ENCODE data around the gene PRPSAP1.
A peak's percentile ranks its signal among the peaks of the same experiment; 100 is the strongest.

Gene PRPSAP1

DNA sequence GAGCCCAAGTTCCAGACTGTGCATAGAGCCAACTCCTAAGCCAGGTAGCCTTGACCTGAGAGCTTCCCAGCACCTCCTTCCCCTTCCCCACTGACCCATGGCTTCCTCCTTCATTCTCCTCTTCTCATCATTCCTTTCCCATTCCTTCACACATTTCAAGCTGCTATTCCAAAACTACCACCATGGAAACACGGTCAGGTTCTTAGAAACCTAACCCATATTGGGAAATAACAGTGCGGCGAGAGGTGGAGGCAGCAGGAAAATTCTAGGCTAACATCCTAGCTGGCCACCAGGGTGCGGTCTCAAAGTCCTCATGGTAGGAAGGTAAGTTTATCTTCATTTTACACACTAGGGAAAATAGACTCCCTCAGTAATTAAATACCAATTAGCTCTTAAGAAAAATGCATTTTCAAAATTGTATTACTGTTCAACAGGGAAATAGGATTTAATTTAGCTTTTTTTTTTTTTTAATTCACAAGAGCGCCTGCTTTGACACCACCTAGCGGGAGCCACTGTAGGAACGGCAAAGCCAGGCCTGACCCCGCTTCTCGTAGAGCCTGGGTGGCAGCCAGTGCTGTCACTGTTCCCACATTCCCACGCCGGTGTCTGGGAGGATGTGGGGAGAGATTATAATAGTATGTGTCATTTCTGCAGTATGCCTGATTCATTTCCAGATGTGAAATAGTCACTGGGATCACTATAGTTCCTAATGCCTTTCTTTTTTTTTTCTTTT, 16.7 kb upstream of the PRPSAP1 start:
- no peak overlapping the region for H3K27ac ChIP-seq (replicated peaks; ENCODE audit: low read length)
- H3K4ac ChIP-seq (ENCODE audit: low read length), result no peak overlapping the region
- H3K4me3 ChIP-seq (ENCODE audit: low read length in 2 of 2), result no peak overlapping the region
- H2BK120ac ChIP-seq (ENCODE audit: low read depth, low read length), result no peak overlapping the region
- H2BK15ac ChIP-seq (ENCODE audit: low read length), result no peak overlapping the region
- H4K8ac ChIP-seq (ENCODE audit: low read depth, low read length), result no peak overlapping the region
- H2AK5ac ChIP-seq (ENCODE audit: low read depth, low read length), result no peak overlapping the region
- H3K36me3 ChIP-seq (replicated peaks in 1 of 2; ENCODE audit: control insufficient read depth in 2 of 2, insufficient read depth in 2 of 2, low read length in 2 of 2), result no peaks in the 10 kb centered on the region
- no peak for DNase-seq (ENCODE audit: low spot score)
- peaks cover 5 to 10% of the 10 kb centered on the region in 2 donors for H3K4me1 ChIP-seq (ENCODE audit: control insufficient read depth in 2 of 2, insufficient read depth in 1 of 2, low read depth in 1 of 2, low read length in 2 of 2)
- H2AFZ ChIP-seq (ENCODE audit: low read length), result no peak overlapping the region
- WGBS, 2 donors (ENCODE audit: extremely low coverage in 2 of 2, insufficient read length in 2 of 2, insufficient replicate concordance in 1 of 2), result no CpG with 5 or more reads among the region's 11 CpGs
- no peak overlapping the region for H3K14ac ChIP-seq (ENCODE audit: low read length)
- no peak overlapping the region for H3K4me2 ChIP-seq (ENCODE audit: insufficient read depth, low read length, poor library complexity, severe bottlenecking)
- no peak overlapping the region for H2BK5ac ChIP-seq (ENCODE audit: low read length)
- no peak overlapping the region for H2BK12ac ChIP-seq (ENCODE audit: low read length)
- H3K18ac ChIP-seq (ENCODE audit: low read length), result no peak overlapping the region
- H3K9ac ChIP-seq (ENCODE audit: low read depth, low read length, poor library complexity), result no peak overlapping the region
- no peaks in the 10 kb centered on the region for H3K79me1 ChIP-seq (ENCODE audit: low read depth, low read length)
- H3K27me3 ChIP-seq (ENCODE audit: control insufficient read depth in 3 of 3, insufficient read depth in 3 of 3, low read depth in 1 of 3, low read length in 3 of 3), result no peaks in the 10 kb centered on the region
- no peak overlapping the region for H4K91ac ChIP-seq (ENCODE audit: low read depth, low read length, poor library complexity)
- H3K9me3 ChIP-seq (replicated peaks in 1 of 2; ENCODE audit: control insufficient read depth in 2 of 2, insufficient read depth in 1 of 2, low read depth in 1 of 2, low read length in 2 of 2), result no peaks in the 10 kb centered on the region
- no peak overlapping the region for H3K23ac ChIP-seq (ENCODE audit: low read depth, low read length, poor library complexity)

DNA sequence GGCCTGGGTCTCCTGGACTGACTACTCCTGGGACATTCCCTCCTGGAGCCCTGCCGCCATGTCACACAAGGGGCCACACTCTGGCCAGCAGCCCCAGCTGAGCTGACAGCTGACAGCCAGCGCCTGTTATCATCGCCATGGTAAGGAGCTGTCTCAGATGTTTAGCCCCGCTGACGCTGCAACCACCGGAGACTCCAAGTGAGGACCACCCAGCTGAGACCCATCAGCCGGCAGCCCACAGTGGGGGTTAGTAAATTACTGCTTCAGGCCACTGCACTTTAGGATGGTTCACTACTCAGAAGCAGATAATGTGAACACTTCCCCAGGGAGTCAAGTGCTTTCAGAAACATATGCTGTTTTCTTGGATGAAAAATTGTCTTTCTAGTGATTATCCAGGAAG, 16.1 kb upstream of the PRPSAP1 start:
- Histone ChIP-seq H2AFZ (ENCODE audit: low read length) (no peak overlapping the region), H3K18ac (ENCODE audit: low read length) (no peak overlapping the region), H3K4me1 (ENCODE audit: control insufficient read depth in 2 of 2, insufficient read depth in 1 of 2, low read depth in 1 of 2, low read length in 2 of 2) (peaks cover 5 to 9% of the 10 kb centered on the region in 2 donors), H3K36me3 (replicated peaks in 1 of 2; ENCODE audit: control insufficient read depth in 2 of 2, insufficient read depth in 2 of 2, low read length in 2 of 2) (no peaks in the 10 kb centered on the region), H3K14ac (ENCODE audit: low read length) (no peak overlapping the region), H3K9me3 (replicated peaks in 1 of 2; ENCODE audit: control insufficient read depth in 2 of 2, insufficient read depth in 1 of 2, low read depth in 1 of 2, low read length in 2 of 2) (no peaks in the 10 kb centered on the region), H3K27me3 (ENCODE audit: control insufficient read depth in 3 of 3, insufficient read depth in 3 of 3, low read depth in 1 of 3, low read length in 3 of 3) (no peaks in the 10 kb centered on the region), H3K23ac (ENCODE audit: low read depth, low read length, poor library complexity) (no peak overlapping the region), H3K9ac (ENCODE audit: low read depth, low read length, poor library complexity) (no peak overlapping the region), H4K91ac (ENCODE audit: low read depth, low read length, poor library complexity) (no peak overlapping the region), H2BK5ac (ENCODE audit: low read length) (no peak overlapping the region), H3K79me1 (ENCODE audit: low read depth, low read length) (no peaks in the 10 kb centered on the region), H3K4me2 (ENCODE audit: insufficient read depth, low read length, poor library complexity, severe bottlenecking) (no peak overlapping the region), H3K4me3 (ENCODE audit: low read length in 2 of 2) (no peak overlapping the region), H2BK12ac (ENCODE audit: low read length) (no peak overlapping the region), H4K8ac (ENCODE audit: low read depth, low read length) (no peak overlapping the region), H3K4ac (ENCODE audit: low read length) (no peak overlapping the region), H2AK5ac (ENCODE audit: low read depth, low read length) (no peak overlapping the region), H2BK15ac (ENCODE audit: low read length) (no peak overlapping the region), H3K27ac (replicated peaks; ENCODE audit: low read length) (no peak overlapping the region), H2BK120ac (ENCODE audit: low read depth, low read length) (no peak overlapping the region)
- WGBS, 2 donors (ENCODE audit: extremely low coverage in 2 of 2, insufficient read length in 2 of 2, insufficient replicate concordance in 1 of 2), result no CpG with 5 or more reads among the region's 7 CpGs
- no peak for DNase-seq (ENCODE audit: low spot score)

- Histone ChIP-seq H3K9me3 (replicated peaks in 1 of 2; ENCODE audit: control insufficient read depth in 2 of 2, insufficient read depth in 1 of 2, low read depth in 1 of 2, low read length in 2 of 2) (no peaks in the 10 kb centered on the region), H3K14ac (ENCODE audit: low read length) (no peak overlapping the region), H2BK120ac (ENCODE audit: low read depth, low read length) (no peak overlapping the region), H3K18ac (ENCODE audit: low read length) (no peak overlapping the region), H2AFZ (ENCODE audit: low read length) (no peak overlapping the region), H3K79me1 (ENCODE audit: low read depth, low read length) (no peaks in the 10 kb centered on the region), H2BK12ac (ENCODE audit: low read length) (no peak overlapping the region), H4K91ac (ENCODE audit: low read depth, low read length, poor library complexity) (no peak overlapping the region), H2BK15ac (ENCODE audit: low read length) (no peak overlapping the region), H3K23ac (ENCODE audit: low read depth, low read length, poor library complexity) (no peak overlapping the region), H3K27ac (replicated peaks; ENCODE audit: low read length) (no peak overlapping the region), H3K9ac (ENCODE audit: low read depth, low read length, poor library complexity) (no peak overlapping the region), H3K27me3 (ENCODE audit: control insufficient read depth in 3 of 3, insufficient read depth in 3 of 3, low read depth in 1 of 3, low read length in 3 of 3) (no peaks in the 10 kb centered on the region), H3K4ac (ENCODE audit: low read length) (no peak overlapping the region), H3K4me1 (ENCODE audit: control insufficient read depth in 2 of 2, insufficient read depth in 1 of 2, low read depth in 1 of 2, low read length in 2 of 2) (peaks cover 5 to 9% of the 10 kb centered on the region in 2 donors), H3K36me3 (replicated peaks in 1 of 2; ENCODE audit: control insufficient read depth in 2 of 2, insufficient read depth in 2 of 2, low read length in 2 of 2) (no peaks in the 10 kb centered on the region), H4K8ac (ENCODE audit: low read depth, low read length) (no peak overlapping the region), H3K4me3 (ENCODE audit: low read length in 2 of 2) (no peak overlapping the region), H2BK5ac (ENCODE audit: low read length) (no peak overlapping the region), H3K4me2 (ENCODE audit: insufficient read depth, low read length, poor library complexity, severe bottlenecking) (no peak overlapping the region), H2AK5ac (ENCODE audit: low read depth, low read length) (no peak overlapping the region)
- WGBS, 2 donors (ENCODE audit: extremely low coverage in 2 of 2, insufficient read length in 2 of 2, insufficient replicate concordance in 1 of 2), result no CpG with 5 or more reads among the region's 10 CpGs
- DNase-seq (ENCODE audit: low spot score), result no peak
Measured at GRCh38 chr17:76369379-76369778, 15.7 kb upstream of the PRPSAP1 start.

GRCh38 chr17:76368545-76368944, 14.8 kb upstream of the PRPSAP1 start:
- H2BK12ac ChIP-seq (ENCODE audit: low read length), result no peak overlapping the region
- H4K91ac ChIP-seq (ENCODE audit: low read depth, low read length, poor library complexity), result no peak overlapping the region
- H3K27ac ChIP-seq (replicated peaks; ENCODE audit: low read length), result peak overlapping the region; percentile 23
- no peaks in the 10 kb centered on the region for H3K9me3 ChIP-seq (replicated peaks in 1 of 2; ENCODE audit: control insufficient read depth in 2 of 2, insufficient read depth in 1 of 2, low read depth in 1 of 2, low read length in 2 of 2)
- H2BK5ac ChIP-seq (ENCODE audit: low read length), result no peak overlapping the region
- no peak overlapping the region for H3K4me3 ChIP-seq (ENCODE audit: low read length in 2 of 2)
- H2AFZ ChIP-seq (ENCODE audit: low read length), result no peak overlapping the region
- no peak overlapping the region for H3K9ac ChIP-seq (ENCODE audit: low read depth, low read length, poor library complexity)
- peak overlapping the region; percentile 26 for H3K23ac ChIP-seq (ENCODE audit: low read depth, low read length, poor library complexity)
- no peaks in the 10 kb centered on the region for H3K79me1 ChIP-seq (ENCODE audit: low read depth, low read length)
- H3K4me2 ChIP-seq (ENCODE audit: insufficient read depth, low read length, poor library complexity, severe bottlenecking), result no peak overlapping the region
- H2BK15ac ChIP-seq (ENCODE audit: low read length), result no peak overlapping the region
- H3K14ac ChIP-seq (ENCODE audit: low read length), result peak overlapping the region; percentile 75
- no peaks in the 10 kb centered on the region for H3K27me3 ChIP-seq (ENCODE audit: control insufficient read depth in 3 of 3, insufficient read depth in 3 of 3, low read depth in 1 of 3, low read length in 3 of 3)
- peaks cover 2 to 6% of the 10 kb centered on the region in 2 donors for H3K4me1 ChIP-seq (ENCODE audit: control insufficient read depth in 2 of 2, insufficient read depth in 1 of 2, low read depth in 1 of 2, low read length in 2 of 2)
- WGBS, 2 donors (ENCODE audit: extremely low coverage in 2 of 2, insufficient read length in 2 of 2, insufficient replicate concordance in 1 of 2), result no CpG with 5 or more reads among the region's 11 CpGs
- H3K4ac ChIP-seq (ENCODE audit: low read length), result no peak overlapping the region
- H2AK5ac ChIP-seq (ENCODE audit: low read depth, low read length), result peak overlapping the region; percentile 5
- no peak overlapping the region for H2BK120ac ChIP-seq (ENCODE audit: low read depth, low read length)
- DNase-seq (ENCODE audit: low spot score), result no peak
- peak overlapping the region; percentile 3 for H3K18ac ChIP-seq (ENCODE audit: low read length)
- peak overlapping the region; percentile 74 for H4K8ac ChIP-seq (ENCODE audit: low read depth, low read length)
- H3K36me3 ChIP-seq (replicated peaks in 1 of 2; ENCODE audit: control insufficient read depth in 2 of 2, insufficient read depth in 2 of 2, low read length in 2 of 2), result no peaks in the 10 kb centered on the region

Data from neuronal stem cell (in vitro differentiated cells).